Measurements from ENCODE around the gene FAM20C. TPM values are rescaled to one million over a fixed set of nuclear protein-coding genes. Genes with fewer than 3 reads are reported as not detected.
A peak's percentile ranks its signal among the peaks of the same experiment; 100 is the strongest.

The FAM20C gene
- total RNA-seq, 4 donors from 2014 or later = 17.3 to 20.7 (median 19.8) TPM

DNA sequence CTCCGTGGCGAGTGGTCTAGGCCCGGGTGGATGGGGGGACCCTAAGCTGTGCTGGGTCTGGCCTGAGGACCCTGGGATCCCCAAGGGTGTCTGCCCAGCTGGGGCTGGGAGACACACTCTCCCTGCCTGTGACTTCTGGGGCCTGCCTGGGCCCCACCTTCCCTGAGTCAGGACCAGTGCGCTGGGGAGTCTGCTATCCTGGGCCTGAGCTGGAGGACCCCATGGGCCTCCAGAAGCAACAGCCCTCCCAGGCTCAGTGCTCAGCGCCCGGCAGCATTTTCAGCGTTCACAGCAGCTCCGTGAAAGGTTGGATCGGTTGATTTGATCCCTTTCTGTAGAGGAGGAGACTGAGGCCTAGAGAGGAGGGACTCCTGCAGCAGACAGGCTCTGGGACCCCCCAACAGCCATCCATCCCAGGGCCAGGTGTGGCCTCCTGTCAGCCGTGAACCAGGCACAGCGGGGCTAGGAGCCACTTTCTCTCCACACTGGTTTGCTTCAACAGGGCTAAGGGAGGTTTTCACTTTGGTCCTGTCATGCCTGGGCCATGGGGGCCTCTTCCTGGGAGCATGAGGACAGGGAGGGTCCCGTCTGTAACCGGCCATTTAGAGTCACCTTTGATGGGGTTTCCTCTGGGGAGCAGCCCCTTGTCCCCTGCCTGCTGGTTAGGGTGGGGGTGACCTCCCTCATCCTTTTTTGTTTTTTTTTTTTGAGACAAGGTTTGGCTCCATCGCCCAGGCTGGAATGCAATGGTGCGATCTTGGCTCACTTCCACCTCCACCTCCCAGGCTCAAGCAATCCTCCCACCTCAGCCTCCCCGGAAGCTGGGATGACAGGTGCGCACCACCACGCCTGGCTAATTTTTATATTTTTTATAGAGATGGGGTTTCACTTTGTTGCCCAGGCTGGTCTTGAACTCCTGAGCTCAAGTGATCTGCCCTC lies 110.0 kb downstream of the FAM20C start:
- DNase-seq (ENCODE audit: low spot score in 2 of 2) = peak in 1 of 2 donors; percentile 70
- no peak overlapping the region for H3K4me3 ChIP-seq (ENCODE audit: low read depth, poor library complexity, severe bottlenecking)
- intact Hi-C loops (cut with DNase I; ENCODE audit: low total_unique reads) = no loop called here
- TF ChIP-seq CTCF (IDR thresholded peaks at IDR 0.05) (no peak), POLR2A (IDR thresholded peaks at IDR 0.05) (no peak)
- WGBS, 2 donors = 85 to 93% methylated on average over 15 to 18 of the region's 18 CpGs

GRCh38 chr7:303425-303824 lies 111.1 kb downstream of the FAM20C start:
- TF ChIP-seq CTCF (IDR thresholded peaks at IDR 0.05) (no peak), POLR2A (IDR thresholded peaks at IDR 0.05) (no peak)
- WGBS, 2 donors = 81 to 88% methylated on average over 11 of the region's 11 CpGs
- DNase-seq (ENCODE audit: low spot score in 2 of 2) = peak in 1 of 2 donors; percentile 69
- intact Hi-C loops (cut with DNase I; ENCODE audit: low total_unique reads) = no loop called here
- no peak overlapping the region for H3K4me3 ChIP-seq (ENCODE audit: low read depth, poor library complexity, severe bottlenecking)

DNA sequence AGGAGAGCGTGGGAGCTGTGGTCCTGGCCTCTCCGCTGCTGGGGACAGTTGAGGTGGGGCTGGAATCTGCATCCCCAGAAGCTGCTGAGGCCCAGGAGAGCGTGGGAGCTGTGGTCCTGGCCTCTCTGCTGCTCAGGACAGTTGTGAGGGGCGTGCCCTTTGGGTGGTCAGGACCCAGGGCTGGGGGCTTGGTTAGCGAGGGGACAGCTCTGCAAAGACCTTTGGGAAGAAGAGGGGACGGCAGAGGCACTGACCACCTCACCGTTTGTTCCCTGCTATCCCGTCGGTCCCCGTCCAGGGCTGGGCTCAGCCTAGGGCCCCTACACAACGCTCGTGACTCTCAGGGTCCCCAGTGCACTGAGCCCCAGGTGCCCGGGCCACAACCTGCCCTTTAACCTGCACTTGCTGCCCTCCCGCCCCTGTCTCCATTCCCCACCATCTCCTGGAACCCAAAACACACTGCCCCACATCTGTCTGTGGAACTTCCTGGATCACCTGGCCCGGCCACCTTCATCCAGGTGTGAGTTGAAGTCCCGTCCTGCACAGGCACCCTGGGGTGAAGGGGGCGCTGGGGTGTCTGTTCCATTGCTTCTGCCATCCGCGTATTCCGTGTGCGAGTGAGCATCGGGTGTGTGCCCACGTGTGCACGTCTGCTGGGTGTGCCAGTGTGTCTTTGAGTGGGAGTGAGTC lies 111.7 kb downstream of the FAM20C start:
- DNase-seq (ENCODE audit: low spot score in 2 of 2) = no peak
- H3K4me3 ChIP-seq (ENCODE audit: low read depth, poor library complexity, severe bottlenecking) = no peak overlapping the region
- TF ChIP-seq POLR2A (IDR thresholded peaks at IDR 0.05) = no peak
- TF ChIP-seq CTCF (IDR thresholded peaks at IDR 0.05) = no peak
- 87 to 90% methylated on average over 24 of the region's 24 CpGs for WGBS, 2 donors
- intact Hi-C loops (cut with DNase I; ENCODE audit: low total_unique reads) = no loop called here

DNA sequence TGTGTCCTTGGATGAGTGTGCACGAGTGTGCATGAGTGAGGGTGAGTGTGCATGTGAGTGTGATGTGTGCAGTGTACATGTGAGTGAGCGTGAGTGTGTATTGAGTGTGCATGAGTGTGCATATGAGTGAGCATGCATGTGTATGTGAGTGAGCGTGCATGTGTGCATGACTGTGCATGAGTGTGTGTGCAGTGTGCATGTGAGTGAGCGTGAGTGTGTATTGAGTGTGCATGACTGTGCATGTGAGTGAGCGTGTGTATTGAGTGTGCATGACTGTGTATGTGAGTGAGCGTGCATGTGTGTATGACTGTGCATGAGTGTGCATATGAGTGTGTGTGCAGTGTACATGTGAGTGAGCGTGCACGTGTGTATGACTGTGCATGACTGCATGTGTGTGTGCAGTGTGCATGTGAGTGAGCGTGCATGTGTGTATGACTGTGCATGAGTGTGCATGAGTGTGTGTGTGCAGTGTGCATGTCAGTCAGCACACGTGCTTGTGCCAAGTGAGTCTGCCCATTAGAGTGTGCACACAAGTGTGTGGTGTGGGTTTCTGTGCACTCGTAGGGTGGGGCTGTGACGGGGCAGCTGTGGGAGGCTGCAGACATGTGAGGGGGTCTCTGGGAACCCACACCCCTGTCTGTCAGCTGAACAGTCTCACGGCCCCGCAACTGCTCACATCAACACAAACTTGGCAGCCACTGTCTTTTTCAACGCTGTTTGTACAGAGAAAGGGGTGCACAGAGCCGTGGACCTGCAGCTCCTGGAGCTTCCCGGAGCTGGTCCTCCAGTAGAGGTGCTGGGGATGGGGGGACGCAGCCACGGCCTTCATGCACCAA lies 112.4 kb downstream of the FAM20C start:
- intact Hi-C loops (cut with DNase I; ENCODE audit: low total_unique reads) = no loop called here
- TF ChIP-seq CTCF (IDR thresholded peaks at IDR 0.05) (no peak), POLR2A (IDR thresholded peaks at IDR 0.05) (no peak)
- no peak overlapping the region for H3K4me3 ChIP-seq (ENCODE audit: low read depth, poor library complexity, severe bottlenecking)
- DNase-seq (ENCODE audit: low spot score in 2 of 2) = no peak
- 75 to 76% methylated on average over 19 of the region's 19 CpGs for WGBS, 2 donors

GRCh38 chr7:305410-306151 lies 113.2 kb downstream of the FAM20C start:
- intact Hi-C loops (cut with DNase I; ENCODE audit: low total_unique reads) = no loop called here
- no peak overlapping the region for H3K4me3 ChIP-seq (ENCODE audit: low read depth, poor library complexity, severe bottlenecking)
- no peak for DNase-seq (ENCODE audit: low spot score in 2 of 2)
- TF ChIP-seq CTCF (IDR thresholded peaks at IDR 0.05) (no peak), POLR2A (IDR thresholded peaks at IDR 0.05) (no peak)
- WGBS, 2 donors = 75% methylated on average over 32 to 34 of the region's 35 CpGs
